Measurements from ENCODE around the gene LAMA5. TPM values are rescaled to one million over a fixed set of nuclear protein-coding genes. Genes with fewer than 3 reads are reported as not detected.

Gene LAMA5
- total RNA-seq, 2 experiments from 2014 or later: 0.16 to 0.78 TPM

DNA sequence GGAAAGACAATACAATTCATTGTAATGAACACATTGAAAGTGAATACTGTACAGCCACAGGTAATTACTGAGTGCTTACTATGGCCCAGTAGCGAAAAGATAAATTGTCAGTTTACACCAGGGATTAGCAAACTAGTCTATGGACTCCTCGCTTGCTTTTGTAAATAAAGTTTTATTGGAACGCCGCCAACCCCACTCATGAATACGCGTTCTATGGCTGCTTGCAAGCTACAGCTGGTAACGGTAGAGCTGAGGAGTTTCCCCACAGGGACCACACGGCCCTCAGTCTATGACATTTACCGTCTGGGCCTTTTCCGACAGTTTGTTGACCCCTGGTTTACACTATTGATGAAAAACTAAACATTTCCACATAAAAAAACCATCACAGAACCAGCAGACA lies 24.2 kb downstream of the LAMA5 start:
- Mint-ChIP-seq H3K4me3 (no peak overlapping the region), H3K4me1 (ENCODE audit: low read depth) (no peaks in the 10 kb centered on the region), H3K9me3 (no peaks in the 10 kb centered on the region), H3K36me3 (ENCODE audit: low read depth) (no peaks in the 10 kb centered on the region), H3K27ac (no peak overlapping the region), H3K27me3 (peaks cover 8% of the 10 kb centered on the region)
- ChIA-PET POLR2A (no interaction called here), CTCF (no interaction called here)
- ATAC-seq (ENCODE audit: poor library complexity): no peak
- Histone ChIP-seq H3K4me3 (ENCODE audit: low read length) (no peak overlapping the region), H3K27ac (ENCODE audit: low read depth in 1 of 2, low read length in 2 of 2) (no peak overlapping the region), H3K4me1 (ENCODE audit: insufficient read depth, low read length) (no peaks in the 10 kb centered on the region), H3K27me3 (ENCODE audit: control insufficient read depth in 1 of 2, insufficient read depth in 2 of 2, low read length in 2 of 2) (no peaks in the 10 kb centered on the region), H3K36me3 (ENCODE audit: insufficient read depth, low read length) (no peaks in the 10 kb centered on the region), H3K9me3 (ENCODE audit: control insufficient read depth in 1 of 2, insufficient read depth in 1 of 2, low read length in 2 of 2) (peaks cover 0 to 17% of the 10 kb centered on the region in 2 experiments)
- intact Hi-C loops (cut with DNase I, micrococcal nuclease): no loop called here
- no peak for DNase-seq
- no peak for TF ChIP-seq CTCF (IDR thresholded peaks at IDR 0.05)

DNA sequence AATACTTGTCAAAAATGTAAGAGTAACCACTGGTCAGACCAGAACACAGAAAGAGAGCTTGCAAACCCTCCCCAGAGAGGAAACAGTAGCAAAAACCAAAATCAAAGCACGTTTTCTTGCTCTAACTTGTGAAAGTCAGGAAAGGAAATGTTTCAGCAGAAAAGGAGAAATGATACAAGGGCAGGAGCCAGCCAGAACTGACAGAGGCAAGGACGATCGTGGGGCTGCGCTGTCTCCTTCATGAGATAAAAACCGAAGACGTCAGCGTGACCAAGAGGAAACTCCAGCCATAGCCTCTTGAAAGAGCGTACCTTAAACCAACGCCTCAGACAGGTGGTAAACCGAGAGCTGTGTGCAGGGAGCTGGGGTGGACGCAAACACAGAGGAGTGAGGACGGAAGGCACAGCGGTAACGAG lies 27.5 kb downstream of the LAMA5 start:
- H3K36me3 ChIP-seq (ENCODE audit: insufficient read depth, low read length): no peaks in the 10 kb centered on the region
- no peak overlapping the region for H3K4me3 Mint-ChIP-seq
- intact Hi-C loops (cut with DNase I, micrococcal nuclease): no loop called here
- peaks cover 0 to 21% of the 10 kb centered on the region in 2 experiments for H3K9me3 ChIP-seq (ENCODE audit: control insufficient read depth in 1 of 2, insufficient read depth in 1 of 2, low read length in 2 of 2)
- no peaks in the 10 kb centered on the region for H3K36me3 Mint-ChIP-seq (ENCODE audit: low read depth)
- H3K4me3 ChIP-seq (ENCODE audit: low read length): no peak overlapping the region
- peaks cover 22% of the 10 kb centered on the region for H3K27me3 Mint-ChIP-seq
- CTCF ChIA-PET: no interaction called here
- no peaks in the 10 kb centered on the region for H3K4me1 Mint-ChIP-seq (ENCODE audit: low read depth)
- H3K27ac Mint-ChIP-seq: no peak overlapping the region
- no peaks in the 10 kb centered on the region for H3K9me3 Mint-ChIP-seq
- DNase-seq (no peak), ATAC-seq (ENCODE audit: poor library complexity) (no peak)
- no peaks in the 10 kb centered on the region for H3K4me1 ChIP-seq (ENCODE audit: insufficient read depth, low read length)
- H3K27ac ChIP-seq (ENCODE audit: low read depth in 1 of 2, low read length in 2 of 2): no peak overlapping the region
- TF ChIP-seq CTCF (IDR thresholded peaks at IDR 0.05): no peak
- POLR2A ChIA-PET: no interaction called here
- peaks cover 0 to 2% of the 10 kb centered on the region in 2 experiments for H3K27me3 ChIP-seq (ENCODE audit: control insufficient read depth in 1 of 2, insufficient read depth in 2 of 2, low read length in 2 of 2)

DNA sequence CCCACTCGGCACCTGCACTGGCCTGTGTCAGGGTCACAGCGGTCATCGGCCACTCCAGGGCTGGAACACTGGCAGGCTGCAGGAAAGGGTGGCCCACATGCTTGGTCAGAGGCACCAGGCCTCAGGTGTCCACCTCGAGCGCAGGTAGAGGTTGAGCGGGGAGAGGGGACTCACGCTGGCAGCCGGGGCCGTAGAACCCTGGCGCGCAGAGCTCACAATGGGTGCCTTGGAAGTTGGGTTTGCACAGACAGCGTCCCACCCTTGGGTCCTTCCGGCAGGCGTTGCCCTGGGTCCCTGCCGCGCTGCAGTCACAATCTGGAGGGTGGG lies 28.9 kb downstream of the LAMA5 start:
- Mint-ChIP-seq H3K27me3 (peaks cover 22% of the 10 kb centered on the region), H3K36me3 (ENCODE audit: low read depth) (no peaks in the 10 kb centered on the region), H3K4me3 (no peak overlapping the region), H3K4me1 (ENCODE audit: low read depth) (no peaks in the 10 kb centered on the region), H3K27ac (no peak overlapping the region), H3K9me3 (no peaks in the 10 kb centered on the region)
- peaks cover 0 to 2% of the 10 kb centered on the region in 2 experiments for H3K27me3 ChIP-seq (ENCODE audit: control insufficient read depth in 1 of 2, insufficient read depth in 2 of 2, low read length in 2 of 2)
- no peaks in the 10 kb centered on the region for H3K4me1 ChIP-seq (ENCODE audit: insufficient read depth, low read length)
- ChIA-PET POLR2A (no interaction called here), CTCF (no interaction called here)
- peaks cover 0 to 21% of the 10 kb centered on the region in 2 experiments for H3K9me3 ChIP-seq (ENCODE audit: control insufficient read depth in 1 of 2, insufficient read depth in 1 of 2, low read length in 2 of 2)
- DNase-seq (no peak), ATAC-seq (ENCODE audit: poor library complexity) (no peak)
- no peak overlapping the region for H3K27ac ChIP-seq (ENCODE audit: low read depth in 1 of 2, low read length in 2 of 2)
- intact Hi-C loops (cut with DNase I, micrococcal nuclease): no loop called here
- H3K36me3 ChIP-seq (ENCODE audit: insufficient read depth, low read length): no peaks in the 10 kb centered on the region
- no peak overlapping the region for H3K4me3 ChIP-seq (ENCODE audit: low read length)
- no peak for TF ChIP-seq CTCF (IDR thresholded peaks at IDR 0.05)
